Activated CD4-positive, CD25-positive, alpha-beta regulatory T cell treated with anti-CD3 and anti-CD28 coated beads, Interleukin-2, amount 50 U/mL, for 16 hours (primary cell): ENCODE data around the gene APP.
"Not testable (repeated sequence)": the region's sequence is repeated elsewhere in the genome, so short reads cannot be mapped to it uniquely, and the experiment has no call there.

ENCODE experiments used
- DNase-seq: peaks from one replicate; pipeline ENCODE4 v3.0.0-alpha.2; 2020; ENCODE audit warnings: low read depth, low spot score

The APP gene

DNA sequence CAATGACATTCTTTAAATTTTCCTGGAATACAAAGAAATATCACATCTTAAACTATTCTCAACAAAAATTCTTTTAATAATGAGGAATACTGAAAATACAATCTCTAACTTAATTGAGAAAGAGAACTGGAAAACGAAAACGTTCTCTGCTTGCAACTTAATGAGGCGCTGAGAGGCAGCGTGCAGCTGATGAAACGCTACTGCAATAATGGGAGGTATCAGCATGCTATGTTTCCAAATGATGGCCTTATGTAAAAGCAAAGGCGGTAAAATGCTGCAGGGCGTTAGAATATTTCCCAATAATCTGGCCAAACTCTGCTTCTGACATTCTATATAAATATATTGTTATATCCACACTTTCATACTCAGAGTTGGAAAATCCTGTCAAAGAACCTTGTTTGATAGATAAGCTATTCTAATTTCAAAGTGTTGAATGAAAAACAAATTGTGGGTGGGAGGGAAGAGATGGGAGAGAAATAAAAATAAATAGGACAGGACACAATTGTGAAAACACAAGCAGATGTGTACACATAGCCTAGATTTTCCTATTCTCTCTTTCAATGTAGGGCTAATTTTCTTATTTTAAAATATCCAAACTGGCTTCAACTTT is 70.9 kb downstream of the APP start:
- no peak for DNase-seq

- no peak for DNase-seq
These were observed 71.7 kb downstream of the APP start for GRCh38 chr21:26098772-26099397.

GRCh38 chr21:26097475-26097874 is 73.1 kb downstream of the APP start:
- DNase-seq = no peak

DNA sequence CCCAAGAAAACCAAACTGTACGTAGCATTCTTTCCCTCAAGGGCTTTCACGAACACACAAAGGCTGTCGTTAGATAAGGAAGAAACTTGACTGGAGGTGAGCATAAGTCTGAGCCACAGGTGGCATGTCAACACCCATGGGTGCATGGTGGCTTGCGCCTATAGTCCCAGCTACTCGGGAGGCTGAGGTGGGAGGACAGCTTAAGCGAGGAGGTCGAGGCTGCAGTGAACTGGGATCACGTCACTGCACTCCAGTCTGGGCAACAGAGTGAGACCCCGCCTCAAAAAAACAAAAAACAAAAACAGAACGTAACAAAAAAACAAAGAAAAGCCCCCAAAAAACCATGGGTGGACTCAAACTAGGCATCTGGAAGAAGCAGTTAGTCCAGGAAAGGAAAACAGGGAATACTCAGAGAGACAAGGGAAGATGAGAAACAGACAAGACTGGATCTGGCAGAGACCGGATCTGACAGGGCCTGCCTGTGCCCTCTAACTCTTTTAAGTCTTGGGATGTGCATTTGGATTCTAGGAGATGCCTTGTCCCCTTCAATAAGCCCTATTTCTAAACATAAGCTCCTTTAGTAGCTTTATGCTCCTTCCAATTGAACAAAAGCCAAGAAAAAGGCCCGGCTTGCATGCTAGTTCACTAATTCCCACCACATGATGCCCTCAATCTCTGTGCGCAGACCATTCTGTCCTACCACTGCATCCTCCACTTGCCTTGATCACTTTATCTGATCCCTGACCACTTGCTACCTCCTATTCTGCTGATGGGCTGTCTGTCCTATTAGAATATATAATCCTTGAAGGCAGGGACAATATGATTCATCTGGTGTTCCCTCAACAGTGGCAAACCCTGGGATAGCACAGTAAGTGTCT is 73.8 kb downstream of the APP start:
- no peak for DNase-seq

- DNase-seq = no peak
These were observed 75.4 kb downstream of the APP start for GRCh38 chr21:26095131-26095530.

DNA sequence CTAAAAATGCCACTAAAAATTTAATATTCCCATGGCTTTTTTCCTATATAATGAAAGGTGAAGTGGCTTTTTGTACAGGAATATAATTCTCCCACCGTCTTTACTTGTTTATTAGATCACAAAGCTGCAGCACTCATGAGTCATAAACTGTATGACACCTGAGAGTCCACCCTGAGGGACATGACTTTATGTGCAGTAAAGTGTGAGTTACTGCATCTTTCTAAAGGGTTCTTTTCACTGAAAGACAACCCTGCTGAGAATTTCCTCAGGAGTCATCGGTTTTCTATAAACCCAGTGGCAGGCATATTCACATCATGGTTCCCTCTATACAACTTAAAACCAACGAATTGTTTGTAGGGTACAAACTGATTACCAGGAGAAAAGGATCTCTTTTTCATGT is 77.4 kb downstream of the APP start:
- no peak for DNase-seq

- no peak for DNase-seq
These were observed 79.0 kb downstream of the APP start for GRCh38 chr21:26091480-26092018.

GRCh38 chr21:26089730-26090129 is 80.8 kb downstream of the APP start:
- DNase-seq = no peak

DNA sequence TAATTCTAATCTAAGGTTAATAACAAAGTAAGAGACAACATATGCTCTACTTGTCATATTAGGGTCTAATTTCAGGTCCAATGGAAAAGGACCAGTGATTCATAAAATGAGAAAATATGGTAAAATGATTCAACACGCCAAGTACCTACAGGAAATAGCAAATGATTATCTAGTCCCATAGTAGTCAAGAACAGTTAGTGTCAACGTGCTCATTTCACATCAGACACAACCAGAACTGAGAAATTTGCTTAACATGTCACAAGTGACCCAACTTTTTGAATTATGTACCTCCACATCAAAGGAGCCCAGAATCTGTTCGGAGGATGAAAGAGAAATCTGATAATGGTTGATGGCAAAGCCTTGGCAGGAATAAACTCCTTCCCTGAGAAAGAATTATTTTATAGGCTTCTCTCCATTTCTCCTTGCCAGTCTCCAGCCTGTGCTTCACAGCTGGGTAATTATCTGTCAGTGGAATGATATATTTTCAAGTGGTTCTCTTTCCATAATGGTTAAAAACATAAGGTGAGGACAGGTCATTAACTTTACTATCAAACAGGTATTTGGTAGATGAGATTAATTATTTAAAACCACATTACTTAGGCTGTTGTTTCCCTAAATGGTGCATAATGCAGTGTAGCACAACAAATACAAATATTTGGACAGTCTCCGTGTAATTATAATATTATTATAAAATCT is 83.2 kb downstream of the APP start:
- no peak for DNase-seq

- no peak for DNase-seq
These were observed 84.7 kb downstream of the APP start for GRCh38 chr21:26085882-26086281.

GRCh38 chr21:26085127-26085526 is 85.4 kb downstream of the APP start:
- no peak for DNase-seq

DNA sequence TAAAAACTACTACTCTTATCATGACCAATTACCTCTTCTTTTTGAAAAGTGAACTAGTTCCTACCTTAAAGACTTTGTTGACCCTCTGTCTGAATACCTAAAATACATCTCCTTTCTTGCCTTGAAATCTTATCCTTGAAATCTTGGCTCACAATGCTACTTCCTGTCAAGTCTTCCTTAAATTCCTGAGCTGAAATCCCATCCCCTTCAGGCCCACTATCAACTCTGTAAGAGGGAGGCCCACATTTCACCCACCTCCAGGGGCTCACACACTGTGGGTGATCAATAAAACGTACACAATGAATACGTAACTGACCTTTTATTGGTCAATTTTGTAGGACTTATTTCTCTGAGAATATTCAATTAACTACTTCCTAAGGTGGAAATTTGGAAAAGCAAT is 88.0 kb downstream of the APP start:
- DNase-seq = no peak

DNA sequence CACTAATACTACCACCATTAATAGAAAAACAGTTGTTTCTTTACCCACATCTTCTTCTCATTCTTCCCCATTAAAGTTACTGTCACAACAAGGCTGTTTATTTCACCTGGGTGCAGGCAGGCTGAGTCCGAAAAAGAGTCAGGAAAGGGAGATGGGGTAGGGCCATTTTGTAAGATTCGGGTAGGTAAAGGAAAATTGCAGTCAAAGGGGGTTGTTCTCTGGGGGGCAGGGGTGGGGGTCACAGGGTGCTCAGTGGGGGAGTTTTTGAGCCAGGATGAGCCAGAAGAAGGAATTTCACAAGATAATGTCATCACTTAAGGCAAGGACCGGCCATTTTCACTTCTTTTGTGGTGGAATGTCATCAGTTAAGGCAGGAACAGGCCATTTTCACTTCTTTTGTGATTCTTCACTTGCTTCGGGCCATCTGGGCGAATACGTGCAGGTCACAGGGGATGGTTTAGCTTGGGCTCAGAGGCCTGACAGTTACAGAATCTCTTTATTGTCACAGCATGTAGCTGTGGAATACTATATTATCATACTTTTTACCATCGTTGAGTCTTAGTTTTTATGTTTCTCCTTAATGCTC is 89.3 kb downstream of the APP start:
- not testable (repeated sequence) for DNase-seq

DNA sequence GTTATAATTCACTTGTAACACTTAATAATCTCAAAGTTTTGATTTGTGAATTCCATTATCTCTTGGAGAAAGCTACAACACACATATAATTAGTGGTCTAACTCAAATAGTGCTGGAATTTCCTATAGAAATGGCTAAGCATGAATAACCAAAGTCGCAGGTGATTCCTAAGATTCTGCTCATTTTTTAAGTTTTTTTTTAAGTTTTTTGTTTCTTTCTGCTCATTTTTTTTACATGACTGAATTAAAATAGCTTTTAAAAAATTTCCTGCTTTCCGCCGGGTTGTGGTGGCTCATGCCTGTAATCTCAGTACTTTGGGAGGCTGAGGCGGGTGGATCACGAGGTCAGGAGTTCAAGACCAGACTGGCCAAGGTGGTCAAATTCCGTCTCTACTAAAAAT is 90.4 kb downstream of the APP start:
- DNase-seq = no peak

- no peak for DNase-seq
These were observed 91.2 kb downstream of the APP start for GRCh38 chr21:26079366-26079765.

- DNase-seq = no peak
These were observed 93.0 kb downstream of the APP start for GRCh38 chr21:26077521-26077920.

GRCh38 chr21:26072666-26073615 is 97.6 kb downstream of the APP start:
- no peak for DNase-seq

DNA sequence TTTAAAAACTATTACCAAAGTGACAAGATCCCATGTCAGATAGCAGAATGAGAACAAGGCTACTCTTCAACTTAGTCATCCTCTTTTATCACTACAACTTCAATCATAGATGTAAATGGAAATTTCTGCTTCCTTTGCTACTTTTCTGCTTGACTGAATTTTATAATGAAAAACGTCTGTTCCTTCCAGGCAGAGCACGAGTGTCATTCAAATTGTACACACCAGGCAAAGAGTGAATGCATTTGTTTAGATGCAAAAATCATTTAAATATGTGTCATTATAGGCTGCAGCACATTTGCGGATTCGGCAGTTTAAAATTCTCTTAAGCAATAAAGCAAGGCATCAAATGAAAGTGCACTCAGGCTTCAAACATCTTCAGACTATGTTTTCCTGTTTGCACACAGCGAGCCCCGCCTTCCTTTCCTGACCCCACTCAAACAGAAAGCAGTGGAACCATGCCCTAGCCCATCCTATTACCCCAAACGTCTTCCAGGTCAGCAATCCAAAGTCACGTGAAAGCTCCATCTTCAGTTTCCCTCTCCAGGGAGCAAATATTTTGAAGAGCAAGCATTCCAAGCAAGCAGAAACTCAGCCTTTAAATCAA is 99.6 kb downstream of the APP start:
- no peak for DNase-seq

DNA sequence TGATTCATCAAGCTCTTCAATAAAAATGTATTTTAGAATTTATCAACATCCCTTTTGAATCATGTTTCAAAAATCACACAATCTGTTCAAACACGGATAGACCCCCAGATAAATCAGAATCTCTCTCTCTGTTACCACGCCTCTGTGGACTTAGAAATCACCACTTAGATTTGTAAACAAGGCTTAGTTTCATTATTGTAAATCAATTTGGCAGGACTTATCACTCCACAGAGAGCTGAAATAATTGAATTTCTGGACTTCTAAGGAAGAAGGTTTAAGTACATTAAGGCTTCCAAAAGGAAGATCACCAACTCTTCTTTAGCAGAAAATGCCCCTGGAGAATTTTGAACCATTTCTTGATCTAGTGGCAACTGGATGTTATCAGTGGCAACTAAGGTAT is 100.4 kb downstream of the APP start:
- DNase-seq = no peak

DNA sequence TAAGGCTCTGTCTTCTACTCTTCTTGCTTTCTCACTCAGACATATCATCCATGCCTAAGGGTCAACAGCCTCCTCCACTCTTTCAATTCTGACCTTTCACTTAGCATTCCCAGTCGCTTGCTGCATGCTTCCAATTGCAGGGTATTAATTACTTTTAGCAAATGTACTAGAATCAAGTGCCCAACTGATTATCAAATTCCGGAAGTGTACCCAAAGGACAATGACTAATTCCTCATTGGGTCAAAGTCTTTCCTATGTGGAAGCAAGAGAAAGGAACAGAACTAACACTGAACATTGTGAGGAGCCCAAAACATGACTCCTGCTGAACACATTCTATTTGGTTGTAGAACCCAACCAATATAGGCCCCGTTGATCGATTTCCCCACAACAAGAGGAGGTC is 101.8 kb downstream of the APP start:
- DNase-seq = no peak
